ENCODE data around the gene KLHL2. TPM values are rescaled to one million over a fixed set of nuclear protein-coding genes. Genes with fewer than 3 reads are reported as not detected.

Gene KLHL2
- total RNA-seq, 1 experiment from 2014 or later: 22.2 TPM

GRCh38 chr4:165360985-165361670, 153.8 kb downstream of the KLHL2 start:
- DNase-seq (ENCODE audit: low read depth): no peak

GRCh38 chr4:165361810-165362209, 154.4 kb downstream of the KLHL2 start:
- no peak for DNase-seq (ENCODE audit: low read depth)

GRCh38 chr4:165364452-165365080, 157.2 kb downstream of the KLHL2 start:
- no peak for DNase-seq (ENCODE audit: low read depth)

GRCh38 chr4:165367040-165367439, 159.7 kb downstream of the KLHL2 start:
- DNase-seq (ENCODE audit: low read depth): no peak

- DNase-seq (ENCODE audit: low read depth): no peak
These were observed 160.8 kb downstream of the KLHL2 start for GRCh38 chr4:165368114-165368513.

- DNase-seq (ENCODE audit: low read depth): no peak
These were observed 161.2 kb downstream of the KLHL2 start for GRCh38 chr4:165368567-165368966.

GRCh38 chr4:165369522-165369921, 162.2 kb downstream of the KLHL2 start:
- peak; percentile 66 for DNase-seq (ENCODE audit: low read depth)

- DNase-seq (ENCODE audit: low read depth): no peak
These were observed 163.2 kb downstream of the KLHL2 start for GRCh38 chr4:165370530-165370929.

Other genes with a start within 250 kb of the KLHL2 start
- not detected in 2 replicates for gene TRIM61, start 229.9 kb upstream of the KLHL2 start, total RNA-seq (2014; rRNA removed)
- gene TRIM60, start 175.6 kb upstream of the KLHL2 start, total RNA-seq (2014; rRNA removed): not detected in 2 replicates
- gene TRIM75, start 153.7 kb upstream of the KLHL2 start, total RNA-seq (2014; rRNA removed): 0.11 and 0.13 TPM in 2 replicates
- gene TMEM192, start 94.7 kb upstream of the KLHL2 start, total RNA-seq (2014; rRNA removed): 12.5 and 14.9 TPM in 2 replicates
- 70.5 and 74.1 TPM in 2 replicates for gene MSMO1, start 120.1 kb downstream of the KLHL2 start, total RNA-seq (2014; rRNA removed)
- gene CPE, start 171.4 kb downstream of the KLHL2 start, total RNA-seq (2014; rRNA removed): 2.3 and 3.6 TPM in 2 replicates

Measured in LHCN-M2 (cell line).